ENCODE data around the gene HTRA3.

The HTRA3 gene

GRCh38 chr4:8250227-8250626 lies 19.3 kb upstream of the HTRA3 start:
- no peak for DNase-seq

GRCh38 chr4:8250637-8251036 lies 18.9 kb upstream of the HTRA3 start:
- no peak for DNase-seq

- no peak for DNase-seq
These were observed 18.3 kb upstream of the HTRA3 start for GRCh38 chr4:8251110-8251883.

GRCh38 chr4:8252301-8253173 lies 17.0 kb upstream of the HTRA3 start:
- DNase-seq: no peak

DNA sequence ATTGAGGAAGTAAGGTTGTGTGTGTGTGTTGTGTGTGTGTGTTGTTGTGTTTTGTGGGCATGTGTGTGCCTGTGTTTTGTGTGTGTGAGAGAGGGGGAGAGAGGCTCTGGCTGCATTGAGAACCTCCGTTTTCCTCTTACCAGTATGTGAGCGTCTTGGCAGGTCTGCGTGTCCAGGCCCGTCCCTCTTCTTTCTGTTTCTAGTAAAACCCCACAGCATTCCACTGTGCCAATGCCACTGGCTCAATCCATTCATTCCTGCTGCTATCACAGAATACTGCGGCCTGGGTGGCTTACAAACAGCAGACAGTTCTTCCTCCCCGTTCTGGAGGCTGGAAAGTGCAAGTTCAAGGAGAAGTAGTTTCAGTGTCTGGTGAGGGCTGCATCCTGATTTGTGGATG lies 15.5 kb upstream of the HTRA3 start:
- DNase-seq: no peak

DNA sequence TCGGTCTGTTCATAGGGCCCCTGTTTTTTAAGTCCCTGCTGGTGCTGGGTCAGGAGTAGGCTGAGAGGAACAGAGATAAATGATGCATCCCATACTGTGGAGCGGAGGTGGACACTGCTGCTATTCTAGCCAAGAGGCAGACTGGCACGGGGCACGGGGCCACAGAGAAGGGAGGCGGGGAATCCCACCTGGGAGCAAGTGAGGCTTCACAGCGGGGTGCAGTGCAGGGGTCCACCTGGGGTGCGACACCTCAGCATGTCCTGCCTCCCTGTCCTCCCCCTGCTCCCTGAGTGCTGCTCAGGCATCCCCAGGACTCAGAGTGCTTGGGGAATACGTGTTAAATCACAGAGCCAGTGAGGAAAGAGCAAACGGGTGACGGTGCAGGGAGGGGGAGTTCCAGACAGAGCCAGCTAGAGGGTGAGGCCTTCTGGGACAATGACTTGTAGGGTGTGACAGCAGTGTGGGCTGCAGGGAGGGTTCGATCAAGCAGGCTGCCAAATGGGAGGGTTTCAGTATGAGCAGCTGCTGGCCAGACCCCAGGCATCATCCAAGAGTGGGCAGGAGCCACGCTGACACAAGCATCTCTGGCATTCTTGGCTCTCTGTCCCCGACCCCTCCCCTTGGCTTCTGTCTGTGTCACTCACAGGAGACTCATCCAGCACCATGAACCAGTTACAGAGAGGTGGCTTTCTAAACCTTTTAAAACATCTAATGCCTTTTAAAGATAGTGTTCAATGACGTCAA lies 13.7 kb upstream of the HTRA3 start:
- DNase-seq: no peak

- DNase-seq: no peak
These were observed 11.7 kb upstream of the HTRA3 start for GRCh38 chr4:8257854-8258253.

DNA sequence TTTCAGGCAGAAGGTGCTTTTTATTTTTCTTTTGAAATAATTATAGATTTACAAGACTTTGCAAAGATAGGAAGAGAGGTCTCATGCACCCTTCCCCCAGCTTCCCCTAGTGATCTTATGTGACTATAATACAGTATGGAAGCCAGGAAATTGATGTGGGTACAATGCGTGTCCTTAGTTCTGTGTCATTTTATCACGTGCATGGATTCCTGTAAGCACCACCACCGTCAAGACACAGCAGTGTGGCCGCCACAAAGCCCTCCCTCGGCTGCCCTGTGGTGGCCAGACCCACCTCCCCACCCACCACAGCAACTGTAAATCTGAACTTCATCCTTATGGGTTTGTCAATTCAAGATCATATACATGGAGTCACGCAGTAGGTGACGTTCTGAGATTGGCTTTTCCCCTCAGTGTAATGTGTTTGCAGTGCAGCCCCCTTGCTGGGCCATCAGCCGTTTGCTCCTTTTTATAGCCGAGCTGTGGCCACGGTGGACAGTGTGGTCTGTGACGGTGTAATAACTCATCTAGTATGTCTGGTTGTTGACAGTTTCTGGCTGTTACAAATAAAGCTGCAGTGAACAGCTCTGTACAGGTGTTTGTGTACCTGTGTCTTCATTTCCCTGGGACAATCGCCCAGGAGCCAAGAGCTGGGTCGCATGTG lies 10.9 kb upstream of the HTRA3 start:
- DNase-seq: no peak

GRCh38 chr4:8259743-8260430 lies 9.7 kb upstream of the HTRA3 start:
- no peak for DNase-seq

DNA sequence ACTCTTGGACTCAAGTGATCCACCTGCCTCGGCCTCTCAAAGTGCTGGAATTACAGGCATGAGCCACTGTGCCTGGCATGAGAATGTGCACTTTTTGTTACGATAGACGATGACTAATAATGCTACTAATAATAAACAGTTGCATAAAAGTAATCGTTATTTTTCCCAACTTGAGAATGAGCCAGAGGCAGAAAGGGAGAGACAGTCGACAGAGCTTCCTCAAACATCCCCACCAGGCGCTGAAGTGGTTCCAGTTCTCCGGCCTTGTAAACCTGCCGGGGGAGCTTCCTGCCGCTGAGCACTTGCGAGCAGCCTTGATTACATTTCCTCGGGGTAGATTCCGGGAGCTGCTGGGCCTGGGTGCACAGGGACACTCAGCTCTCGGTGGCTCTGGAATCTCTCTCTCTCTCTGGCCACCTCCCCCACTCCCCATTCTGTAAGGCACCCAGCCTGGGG lies 8.9 kb upstream of the HTRA3 start:
- no peak for DNase-seq

DNA sequence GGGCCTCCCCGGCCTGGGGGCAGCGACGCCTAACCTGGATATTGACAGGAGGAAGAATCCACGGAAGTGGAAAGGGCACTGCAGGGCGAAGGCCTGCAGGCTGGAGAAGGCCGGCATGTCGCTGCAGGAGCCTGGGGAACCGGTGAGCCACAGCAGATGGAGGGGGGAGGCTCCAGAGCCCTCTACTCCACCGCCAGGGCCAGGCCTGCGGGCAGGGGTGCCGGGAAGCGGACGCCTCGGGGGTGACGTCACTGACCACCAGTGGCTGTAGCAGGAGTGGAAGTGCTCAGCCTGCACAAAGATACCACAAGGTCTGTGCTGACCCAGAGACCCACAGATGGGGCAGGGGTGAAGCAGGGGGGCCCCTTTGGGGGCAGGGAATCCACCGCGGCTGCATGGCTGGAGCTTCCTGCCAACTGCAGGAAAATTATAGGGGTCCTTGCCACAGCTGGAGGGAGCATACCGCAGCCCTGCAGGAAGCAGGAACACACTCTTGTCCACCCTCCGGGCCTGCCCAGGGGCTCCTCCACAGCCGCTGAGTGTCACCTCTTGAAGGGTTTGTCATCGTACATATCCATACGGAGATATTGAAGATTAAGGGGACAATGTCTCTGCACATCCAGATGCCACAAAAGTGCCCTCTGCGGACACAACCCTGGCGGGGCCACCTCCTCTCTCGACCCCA lies 7.6 kb upstream of the HTRA3 start:
- no peak for DNase-seq

DNA sequence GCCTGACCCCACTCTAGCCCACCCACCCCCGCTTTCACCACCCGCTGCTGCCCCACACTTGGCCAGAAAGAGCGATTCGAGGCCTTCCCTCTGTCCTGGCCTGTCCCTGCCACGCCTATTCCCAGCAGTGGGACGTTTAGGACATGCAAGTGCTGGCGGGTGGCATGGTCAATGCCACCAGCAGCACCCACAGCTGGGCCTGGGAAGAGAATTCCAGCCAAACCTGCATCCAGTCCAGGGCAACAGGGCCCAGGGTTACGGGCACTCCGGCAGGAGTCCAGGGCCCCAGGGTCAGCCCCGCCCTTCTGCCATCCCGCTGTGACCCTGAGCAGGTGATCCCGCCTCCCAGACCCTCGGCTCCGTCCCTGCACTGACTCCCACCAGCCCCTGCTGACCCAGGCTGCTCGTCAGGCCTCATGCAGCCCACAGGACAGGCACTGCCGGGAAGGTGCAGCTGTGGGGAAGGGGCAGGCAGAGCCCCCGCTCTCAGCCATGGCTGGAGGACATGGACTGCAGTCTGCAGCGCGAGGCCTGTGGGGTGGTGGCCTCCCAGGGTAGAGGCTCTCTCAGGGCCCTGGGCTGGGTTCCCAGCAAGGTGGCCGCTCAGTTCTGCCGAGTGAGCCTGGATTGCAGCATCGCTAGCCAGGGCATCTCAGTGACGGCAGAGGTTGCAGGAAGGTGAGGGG lies 6.8 kb upstream of the HTRA3 start:
- no peak for DNase-seq

DNA sequence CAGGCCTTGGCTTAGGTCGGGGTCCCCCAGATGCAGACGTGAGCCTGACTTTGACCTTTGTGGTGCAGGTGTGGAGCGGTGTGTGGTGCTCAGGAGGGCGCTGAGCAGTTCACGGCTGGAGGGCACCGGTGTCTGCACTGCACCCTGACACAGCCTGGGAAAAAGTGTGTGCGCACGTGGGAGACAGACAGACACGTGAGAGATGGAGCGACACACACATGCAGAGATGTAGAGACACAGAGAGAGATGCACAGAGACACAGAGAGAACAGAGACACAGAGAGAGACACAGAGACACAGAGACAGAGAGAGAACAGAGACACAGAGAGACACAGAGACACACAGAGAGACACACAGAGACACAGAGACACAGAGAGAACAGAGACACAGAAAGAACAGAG lies 6.2 kb upstream of the HTRA3 start:
- DNase-seq: no peak

DNA sequence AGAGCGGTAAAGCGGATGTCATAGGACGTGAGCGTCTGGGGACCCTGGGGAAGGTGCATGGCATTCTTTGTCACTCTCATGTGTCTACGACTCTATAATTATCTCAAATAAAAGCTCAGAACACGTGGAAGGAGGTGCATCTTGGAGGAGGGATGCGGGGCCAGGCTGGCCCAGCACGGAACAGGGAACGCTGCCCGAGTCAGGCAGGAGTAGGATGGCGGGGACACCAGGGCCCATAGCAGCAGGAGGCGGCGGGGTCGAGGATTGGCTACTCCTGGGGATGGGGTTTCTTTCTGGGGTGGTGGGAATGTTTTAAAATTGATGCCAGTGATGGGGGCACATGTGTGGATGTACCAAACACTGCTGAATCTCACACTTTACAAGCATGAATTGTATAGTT lies 5.4 kb upstream of the HTRA3 start:
- no peak for DNase-seq

DNA sequence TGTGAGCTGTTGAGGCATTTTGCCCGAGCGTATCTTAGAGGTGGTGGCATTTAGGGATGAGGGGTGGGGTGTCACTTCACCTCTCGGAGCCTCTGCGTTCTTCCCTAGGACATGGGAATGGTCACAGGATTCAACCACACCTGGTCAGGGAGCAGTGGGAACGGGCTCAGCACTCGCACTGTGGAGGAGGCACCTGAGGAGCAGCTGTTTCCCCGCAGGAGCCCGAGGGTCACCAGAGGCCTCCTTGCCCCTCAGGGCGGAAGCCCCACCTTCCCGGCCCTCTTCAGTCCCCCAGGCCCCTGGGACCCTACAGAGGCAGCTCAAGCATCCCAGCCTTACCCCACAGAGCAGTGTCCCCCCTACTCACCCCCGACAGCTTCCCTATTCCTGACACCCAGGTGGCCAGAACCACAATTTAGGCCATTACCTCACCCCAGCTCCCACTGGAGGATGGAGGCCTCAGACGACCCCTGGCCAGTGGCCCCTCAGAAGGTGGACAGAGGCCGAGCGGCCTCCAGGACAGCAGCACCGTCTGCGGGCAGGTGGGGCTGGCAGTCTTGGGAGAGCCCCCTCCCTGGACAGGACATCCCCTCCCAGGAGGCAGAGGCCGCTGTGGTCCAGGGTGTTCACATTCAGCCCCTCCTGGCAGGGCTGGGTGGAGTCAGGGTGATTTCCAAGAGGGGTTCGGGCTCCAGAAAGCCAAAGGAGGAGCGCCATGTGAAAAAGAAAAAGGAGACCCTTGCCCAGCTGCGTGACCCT lies 4.2 kb upstream of the HTRA3 start:
- DNase-seq: no peak

DNA sequence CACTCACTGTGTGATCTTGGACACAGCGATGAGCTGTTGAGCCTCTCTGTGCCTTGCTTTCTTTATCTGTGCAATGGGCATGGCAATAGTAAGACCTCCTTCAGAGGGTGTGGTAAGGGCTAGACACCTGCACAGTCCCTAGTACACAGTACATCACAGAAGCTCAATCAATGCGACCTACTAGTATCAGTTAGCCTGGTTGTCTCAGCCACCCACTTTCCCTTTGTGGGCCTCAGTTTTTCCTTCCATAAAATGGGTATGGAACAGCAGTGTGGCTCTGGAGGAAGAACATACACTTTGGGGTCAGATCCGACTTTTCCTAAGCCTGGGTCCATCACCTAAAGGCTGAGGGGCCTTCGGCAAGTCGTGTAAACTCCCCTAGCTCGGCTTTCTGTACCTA lies 3.5 kb upstream of the HTRA3 start:
- DNase-seq: no peak

DNA sequence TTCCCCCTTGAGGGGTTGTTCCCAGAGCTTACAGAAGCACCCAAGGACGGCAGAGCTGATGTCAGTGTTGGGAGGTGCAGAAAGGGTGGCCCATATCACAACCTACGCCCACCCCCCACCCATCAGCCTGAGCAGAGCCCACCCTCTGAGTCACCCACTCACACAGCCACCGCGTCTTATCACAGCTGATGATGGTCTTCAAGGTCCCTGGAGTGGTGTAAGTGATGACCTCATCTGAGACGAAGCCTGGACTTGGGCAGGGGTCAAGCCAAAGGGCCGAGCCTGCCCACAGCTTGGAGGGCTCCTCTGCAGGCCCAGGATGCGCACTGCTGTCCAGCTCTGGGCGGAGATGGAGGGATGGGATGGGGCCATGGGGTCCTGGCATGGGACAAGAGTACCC lies 3.0 kb upstream of the HTRA3 start:
- no peak for DNase-seq

- peak in 1 of 2 experiments; percentile 8 for DNase-seq
These were observed 2.5 kb upstream of the HTRA3 start for GRCh38 chr4:8267077-8267476.

GRCh38 chr4:8268211-8268610 lies 1.3 kb upstream of the HTRA3 start:
- no peak for DNase-seq

DNA sequence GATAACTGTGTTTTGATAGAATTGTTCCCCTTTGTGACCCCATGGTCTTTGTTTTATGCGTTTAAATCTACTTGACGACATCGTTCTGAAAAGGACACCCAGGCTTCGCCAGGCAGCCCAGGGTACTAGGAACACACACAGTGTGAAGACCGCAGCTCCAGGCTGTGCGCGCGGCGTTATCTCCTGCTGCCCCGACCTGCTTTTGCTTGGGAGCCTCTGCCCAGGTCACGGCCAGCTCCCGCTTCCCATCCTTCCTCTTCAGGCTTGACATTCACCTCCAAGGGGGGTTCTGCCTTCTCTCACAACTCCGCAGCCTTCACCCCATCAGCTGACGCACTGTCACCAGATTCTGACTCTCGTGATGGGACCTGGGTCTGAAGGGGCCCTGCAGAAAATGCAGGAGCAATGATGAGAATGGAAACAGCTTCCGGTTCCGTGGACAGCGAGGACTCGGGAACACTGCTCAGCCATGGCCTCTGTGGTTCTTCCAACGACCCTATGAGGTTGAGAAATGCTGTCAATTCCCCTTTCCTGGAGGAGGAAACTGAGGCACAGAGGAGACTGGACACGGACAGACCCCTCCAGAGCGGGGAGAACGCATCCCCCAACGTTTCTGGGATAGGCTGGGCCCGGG lies 536 bp upstream of the HTRA3 start:
- DNase-seq: no peak

All from SW 1271 (cell line).